ENCODE results near the gene GRM3. TPM values are rescaled to one million over a fixed set of nuclear protein-coding genes. Genes with fewer than 3 reads are reported as not detected.

GRM3 gene
- total and polyA plus RNA-seq, 2 of the 8 experiments (the other 6 are each of a cell fraction or from before 2014, with no cell fraction given), result 3.1 to 4.2 TPM

GRCh38 chr7:86665669-86666068, 22.0 kb downstream of the GRM3 start:
- H4K91ac ChIP-seq (replicated peaks; ENCODE audit: insufficient read length, low read length), result no peak overlapping the region
- H2BK12ac ChIP-seq (ENCODE audit: low read depth, low read length), result no peak overlapping the region
- no peak overlapping the region for H2AK5ac ChIP-seq (ENCODE audit: low read depth, low read length)
- ChIA-PET POLR2A (ENCODE audit: partially characterized antibody) (no interaction called here), CTCF (ENCODE audit: partially characterized antibody) (interaction anchor here (1.0 to 6.9 kb wide), 4 partner anchors 9 to 240 kb away, joined by 4 to 100 read pairs (median 20); no protein-coding TSS in a partner anchor)
- H2BK20ac ChIP-seq (ENCODE audit: low read length), result no peak overlapping the region
- no peak overlapping the region for H3K9ac ChIP-seq (replicated peaks in 1 of 4; ENCODE audit: extremely low read depth in 1 of 4, low read depth in 3 of 4, low read length in 3 of 4)
- WGBS, 2 experiments (ENCODE audit: extremely low coverage in 1 of 2, insufficient coverage in 1 of 2, insufficient read length in 1 of 2, insufficient replicate concordance in 2 of 2, low coverage in 1 of 2, low lambda C conversion rate in 2 of 2, missing lambda C conversion rate in 1 of 2), result 44% methylated on average over 2 of the region's 2 CpGs; no CpG with 5 or more reads in 1 of the 2 experiments
- H4K20me1 ChIP-seq (replicated peaks in 1 of 2; ENCODE audit: control insufficient read depth in 1 of 2, insufficient read depth in 2 of 2, low read length in 2 of 2), result no peaks in the 10 kb centered on the region
- H3K56ac ChIP-seq (replicated peaks; ENCODE audit: insufficient read length, low read depth, low read length), result no peak overlapping the region
- H3K23me2 ChIP-seq (ENCODE audit: low read depth, low read length), result no peaks in the 10 kb centered on the region
- H3K4me1 ChIP-seq (replicated peaks in 1 of 4; ENCODE audit: control insufficient read depth in 3 of 4, insufficient read depth in 4 of 4, low read length in 3 of 4), result peaks cover 0 to 14% (median 1%) of the 10 kb centered on the region in 4 experiments; a peak in 5 of 7 replicates
- H3K4me3 ChIP-seq (ENCODE audit: extremely low read depth in 1 of 4, insufficient read depth in 2 of 4, low read depth in 3 of 4, low read length in 4 of 4), result no peak overlapping the region
- no peak overlapping the region for H3K4me2 ChIP-seq (ENCODE audit: insufficient read depth in 1 of 2, low read depth in 2 of 2, low read length in 2 of 2)
- no peak overlapping the region for H2BK5ac ChIP-seq (ENCODE audit: low read depth, low read length)
- H3K79me2 ChIP-seq (ENCODE audit: control insufficient read depth in 1 of 2, insufficient read depth in 2 of 2, low read length in 2 of 2), result no peaks in the 10 kb centered on the region
- no peak overlapping the region for H2BK120ac ChIP-seq (replicated peaks; ENCODE audit: low read depth, low read length)
- no peak overlapping the region for H2AFZ ChIP-seq (ENCODE audit: low read length)
- no peaks in the 10 kb centered on the region for H3K36me3 ChIP-seq (ENCODE audit: control insufficient read depth in 2 of 4, insufficient read depth in 4 of 4, low read length in 3 of 4)
- no peak overlapping the region for H3K18ac ChIP-seq (ENCODE audit: extremely low read depth, low read length)
- H4K5ac ChIP-seq (ENCODE audit: insufficient read length, low read depth, low read length), result no peak overlapping the region
- H3K14ac ChIP-seq (ENCODE audit: insufficient read length), result no peak overlapping the region
- H4K8ac ChIP-seq (ENCODE audit: extremely low read depth, insufficient read depth, low read length), result no peak overlapping the region
- DNase-seq (ENCODE audit: low read depth in 1 of 2, low spot score in 2 of 2) (no peak), FAIRE-seq (no peak)
- no peak overlapping the region for H2BK15ac ChIP-seq (ENCODE audit: low read length)
- no peak overlapping the region for H3K23ac ChIP-seq (ENCODE audit: insufficient read length)
- H3K9me3 ChIP-seq (ENCODE audit: insufficient read depth in 2 of 2, low read depth in 1 of 2, low read length in 1 of 2), result no peaks in the 10 kb centered on the region
- H3K27me3 ChIP-seq (replicated peaks in 1 of 4; ENCODE audit: control insufficient read depth in 3 of 4, extremely low read depth in 1 of 4, insufficient read depth in 3 of 4, low read length in 3 of 4), result no peaks in the 10 kb centered on the region
- no peaks in the 10 kb centered on the region for H3K79me1 ChIP-seq (ENCODE audit: low read depth, low read length)
- H3K4ac ChIP-seq (replicated peaks; ENCODE audit: insufficient read length, low read depth, low read length), result no peak overlapping the region
- no peak overlapping the region for H3K27ac ChIP-seq (ENCODE audit: low read depth, low read length)
- TF ChIP-seq KDM5A (IDR thresholded peaks at IDR 0.05; ENCODE audit: low read length) (no peak), YY1 (IDR thresholded peaks at IDR 0.05; ENCODE audit: low read depth, low read length) (no peak), NRF1 (IDR thresholded peaks at IDR 0.05; ENCODE audit: low read depth, low read length) (no peak), USF2 (IDR thresholded peaks at IDR 0.05; ENCODE audit: low read length) (no peak), GABPA (IDR thresholded peaks at IDR 0.05; ENCODE audit: borderline replicate concordance, insufficient read depth, low read length) (no peak), EZH2 (IDR thresholded peaks at IDR 0.05; ENCODE audit: low read depth, low read length, severe bottlenecking) (no peak), POU5F1 (IDR thresholded peaks at IDR 0.05; ENCODE audit: low read depth, low read length) (no peak), SAP30 (IDR thresholded peaks at IDR 0.05; ENCODE audit: insufficient read depth, insufficient replicate concordance, low read length) (no peak), CBX5 (IDR thresholded peaks at IDR 0.05; ENCODE audit: low read depth, low read length) (no peak), CEBPB (IDR thresholded peaks at IDR 0.05; ENCODE audit: low read depth, low read length) (no peak), SRF (IDR thresholded peaks at IDR 0.05; ENCODE audit: low read depth, low read length) (no peak), GTF2F1 (IDR thresholded peaks at IDR 0.05; ENCODE audit: borderline replicate concordance, low read depth, low read length) (no peak), CHD2 (IDR thresholded peaks at IDR 0.05; ENCODE audit: low read length) (no peak), PHF8 (conservative IDR thresholded peaks at IDR 0.05; ENCODE audit: low read depth, low read length) (no peak)

Data from H1 (cell line).